NCI-H1105 (cell line): ENCODE results near the gene KIFC3.
"Not testable (repeated sequence)": the region's sequence is repeated elsewhere in the genome, so short reads cannot be mapped to it uniquely, and the experiment has no call there.

Experiments
- DNase-seq: peaks from one replicate; lab custom pipeline; 2025; lab: John Stamatoyannopoulos, UW

KIFC3 gene

GRCh38 chr16:57824888-57825287 is 22.6 kb upstream of the KIFC3 start:
- no peak for DNase-seq

DNA sequence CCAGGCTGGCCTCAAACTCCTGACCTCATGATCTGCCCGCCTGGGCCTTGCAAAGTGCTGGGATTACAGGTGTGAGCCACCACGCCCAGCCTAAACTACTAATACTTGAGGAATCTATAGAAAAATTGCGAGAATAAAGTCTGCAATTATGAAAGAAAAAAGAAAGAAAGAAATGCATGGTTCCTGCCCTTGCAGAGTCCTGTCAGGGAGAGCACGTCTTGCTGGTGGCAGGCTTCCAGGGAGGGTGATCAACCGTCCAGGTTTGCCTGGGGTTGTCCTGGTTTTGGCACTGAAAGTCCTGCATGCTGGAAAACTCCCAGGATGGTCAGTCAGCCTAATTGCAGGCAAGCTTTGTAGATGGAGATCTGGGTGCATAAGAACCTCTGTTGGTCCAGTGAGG is 21.5 kb upstream of the KIFC3 start:
- no peak for DNase-seq

- DNase-seq, result no peak
Observed at GRCh38 chr16:57822856-57823255, 20.6 kb upstream of the KIFC3 start.

DNA sequence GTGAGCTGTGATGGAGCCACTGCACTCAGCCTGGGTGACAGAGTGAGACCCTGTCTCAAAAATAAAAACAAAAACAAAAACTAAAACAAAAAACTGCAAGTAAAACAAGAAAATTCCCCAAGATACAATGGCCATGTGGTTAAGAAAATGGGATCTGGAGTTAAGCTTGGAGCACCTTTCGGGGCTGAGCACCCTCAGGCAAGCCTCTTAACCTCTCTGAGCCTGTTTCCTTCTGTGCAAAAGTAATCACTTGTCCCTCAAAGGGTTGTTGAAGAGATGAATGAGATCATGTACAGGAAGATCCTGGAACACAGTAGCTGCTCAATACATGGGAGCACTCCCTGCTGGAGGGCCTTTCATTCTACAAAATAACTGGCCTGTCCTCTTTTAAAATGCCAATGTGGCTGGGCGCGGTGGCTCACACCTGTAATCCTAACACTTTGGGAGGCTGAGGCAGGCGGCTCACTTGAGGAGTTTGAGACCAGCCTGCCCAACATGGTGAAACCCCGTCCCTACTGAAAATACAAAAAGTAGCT is 19.8 kb upstream of the KIFC3 start:
- DNase-seq, result no peak

- no peak for DNase-seq
Observed at GRCh38 chr16:57821149-57821971, 19.1 kb upstream of the KIFC3 start.

DNA sequence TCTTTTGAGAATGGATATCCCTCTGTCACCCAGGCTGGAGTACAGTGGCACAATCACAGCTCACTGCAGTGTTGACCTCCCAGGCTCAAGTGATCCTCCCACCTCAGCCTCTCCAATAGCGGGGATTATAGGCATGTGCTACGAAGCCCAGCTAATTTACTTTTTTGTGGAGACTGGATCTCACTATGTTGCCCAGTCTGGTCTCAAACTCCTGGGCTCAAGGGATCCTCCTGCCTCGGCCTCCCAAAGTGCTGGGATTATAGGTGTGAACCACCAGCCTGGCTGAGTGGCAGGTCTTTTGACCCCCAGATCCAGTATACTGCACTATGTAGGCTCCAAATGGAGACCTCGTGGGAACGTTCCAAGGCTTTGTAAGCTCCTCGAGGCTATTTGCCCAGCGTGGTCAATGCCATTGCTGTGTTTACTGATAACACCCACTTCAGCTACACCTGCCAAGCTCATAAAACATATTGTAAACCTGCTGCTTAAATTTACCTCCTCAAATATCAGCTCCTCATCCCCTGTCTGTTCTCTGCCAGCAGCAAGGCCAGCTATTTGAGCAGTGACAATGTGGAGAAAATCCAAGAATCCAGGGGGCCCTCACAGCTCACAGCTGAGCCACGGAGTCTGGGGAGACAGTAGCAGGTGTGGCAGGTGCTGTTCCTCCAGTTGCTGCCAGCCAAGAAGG is 16.2 kb upstream of the KIFC3 start:
- peak; percentile 67 for DNase-seq

- no peak for DNase-seq
Observed at GRCh38 chr16:57817680-57818079, 15.4 kb upstream of the KIFC3 start.

DNA sequence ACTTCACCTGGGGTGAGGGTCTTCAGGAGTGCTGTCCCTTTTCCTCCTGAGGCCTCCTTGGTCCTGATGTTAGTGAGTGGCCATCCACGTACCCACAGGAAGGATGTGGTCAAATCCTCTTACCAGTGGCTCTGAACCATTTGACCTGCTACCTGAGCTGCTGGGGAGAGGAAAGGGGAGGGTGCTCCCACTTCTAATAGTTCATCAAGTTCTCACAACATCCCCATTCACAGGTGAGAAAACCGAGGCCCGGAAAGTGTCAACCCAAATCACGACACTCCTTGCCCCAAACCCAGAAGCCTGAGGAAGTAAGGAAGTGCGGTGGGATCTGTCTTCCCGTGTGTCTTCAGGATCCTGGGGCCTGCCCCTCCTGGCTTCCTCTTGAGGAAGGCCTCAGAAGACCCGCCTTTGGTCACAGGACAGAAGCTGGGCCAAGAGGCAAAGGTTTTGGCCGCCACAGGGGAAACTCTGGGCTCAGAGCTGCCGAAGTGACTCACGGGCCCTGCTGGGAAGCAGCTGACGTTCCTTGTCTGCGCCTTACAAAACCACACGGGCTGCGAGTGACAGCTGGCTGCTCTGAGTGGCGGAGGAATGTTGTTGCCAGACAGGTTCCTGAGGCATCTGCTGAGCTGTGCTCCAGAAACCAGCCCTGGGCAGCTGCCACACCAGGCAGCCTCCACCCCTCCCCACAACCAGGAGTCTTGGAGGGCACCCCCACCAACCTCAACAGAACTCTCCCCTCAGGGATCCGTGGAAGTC is 13.9 kb upstream of the KIFC3 start:
- no peak for DNase-seq

- DNase-seq, result no peak
Observed at GRCh38 chr16:57814896-57815295, 12.6 kb upstream of the KIFC3 start.

GRCh38 chr16:57813466-57813865 is 11.2 kb upstream of the KIFC3 start:
- DNase-seq, result no peak

- DNase-seq, result not testable (repeated sequence)
Observed at GRCh38 chr16:57811340-57811739, 9.0 kb upstream of the KIFC3 start.

- DNase-seq, result no peak
Observed at GRCh38 chr16:57810197-57811031, 8.1 kb upstream of the KIFC3 start.

DNA sequence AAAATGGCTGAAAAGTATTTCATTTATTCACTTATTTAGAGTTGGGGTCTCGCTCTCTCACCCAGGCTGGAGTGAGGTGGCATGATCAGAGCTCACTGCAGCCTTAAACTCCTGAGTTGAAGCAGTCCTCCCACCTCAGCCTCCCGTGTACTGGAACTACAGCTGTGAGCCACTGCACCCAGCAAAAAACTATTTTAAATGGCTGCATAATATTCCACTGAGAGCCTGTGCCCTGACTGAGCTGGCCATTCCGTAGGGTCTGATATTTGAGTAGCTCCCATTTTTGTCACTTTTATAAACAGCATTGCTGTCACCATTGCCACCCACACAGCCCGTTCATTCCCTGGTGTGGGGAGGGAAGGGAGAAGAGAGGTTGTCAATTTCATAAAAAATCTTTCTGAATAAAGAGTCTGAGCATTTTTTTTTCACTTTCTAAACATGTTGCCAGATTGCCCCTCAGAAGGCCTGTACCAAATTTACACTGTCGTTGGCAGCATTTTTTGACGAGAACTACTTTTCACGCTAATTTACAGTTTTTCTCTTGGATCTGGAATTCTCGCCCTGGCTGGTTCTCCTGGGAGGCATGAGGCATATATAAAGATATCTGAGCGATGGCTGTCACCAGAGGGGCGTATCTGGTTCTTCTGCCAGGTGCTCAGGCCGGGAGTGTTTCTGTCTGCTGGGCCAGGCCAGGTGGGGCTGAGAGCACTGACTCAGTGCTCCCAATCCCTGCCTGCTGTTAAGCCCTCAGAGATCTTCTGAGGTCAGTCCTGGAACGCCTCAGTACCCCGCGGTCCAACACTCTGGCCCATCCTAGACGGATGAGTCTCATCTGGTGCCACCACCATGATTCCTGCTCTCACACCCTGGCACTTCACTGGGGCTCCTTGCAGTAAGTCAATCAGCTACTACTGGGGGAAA is 7.2 kb upstream of the KIFC3 start:
- no peak for DNase-seq

DNA sequence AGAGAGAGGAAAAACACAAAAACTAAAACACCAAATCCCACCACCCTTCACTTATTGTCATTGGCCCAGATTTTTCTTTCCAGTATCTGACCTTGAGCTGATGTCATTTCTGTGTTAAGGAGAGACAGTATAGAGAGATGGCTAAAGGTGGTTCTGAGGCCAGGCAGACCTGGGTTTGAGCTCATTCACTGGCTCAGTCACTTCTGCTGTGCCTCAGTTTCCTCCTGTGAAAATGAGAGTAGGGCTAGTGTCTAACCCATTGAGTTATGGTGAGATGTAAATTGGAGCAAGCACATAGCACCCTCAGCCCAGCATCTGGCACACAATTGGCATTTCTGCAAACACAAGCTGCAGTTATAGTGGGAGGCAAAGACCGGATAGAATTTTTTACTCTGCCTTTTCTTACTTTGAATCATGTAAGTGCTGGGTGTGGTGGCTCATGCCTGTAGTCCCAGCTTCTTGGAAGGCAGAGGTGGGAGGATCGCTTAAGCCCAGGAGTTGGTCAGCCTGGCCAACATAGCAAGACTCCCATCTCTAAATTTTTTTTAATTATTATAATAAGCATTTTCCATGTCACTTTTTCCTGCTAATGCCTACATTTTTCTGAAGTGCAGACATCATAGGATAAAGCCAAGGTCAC is 6.4 kb upstream of the KIFC3 start:
- no peak for DNase-seq

DNA sequence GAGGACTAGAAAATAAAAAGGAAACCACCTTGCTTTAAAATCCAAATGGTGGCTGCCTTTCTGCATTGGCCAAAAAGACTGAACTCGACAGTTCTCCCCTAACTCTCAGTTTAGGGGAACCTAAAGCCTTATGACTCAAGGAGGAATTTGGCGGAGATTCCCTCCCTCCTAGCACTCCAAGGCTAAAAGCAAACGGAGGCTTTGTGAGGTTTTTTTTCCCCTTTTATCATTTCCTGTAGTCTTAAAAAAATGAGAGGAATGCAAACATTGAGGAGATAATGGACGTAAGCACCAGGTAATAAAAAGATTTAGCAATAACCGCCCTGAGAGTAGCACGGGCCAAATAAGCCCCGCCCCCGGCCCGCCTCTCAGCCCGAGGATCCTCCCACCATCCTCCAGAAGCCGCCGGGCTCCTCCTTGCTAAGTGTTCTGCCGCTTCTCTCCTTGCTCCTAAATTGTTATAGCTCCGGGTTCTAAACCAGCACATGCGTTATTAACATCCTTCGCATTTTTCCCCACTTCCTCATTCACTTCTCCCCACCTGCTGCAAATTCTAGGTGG is 5.8 kb upstream of the KIFC3 start:
- DNase-seq, result no peak

DNA sequence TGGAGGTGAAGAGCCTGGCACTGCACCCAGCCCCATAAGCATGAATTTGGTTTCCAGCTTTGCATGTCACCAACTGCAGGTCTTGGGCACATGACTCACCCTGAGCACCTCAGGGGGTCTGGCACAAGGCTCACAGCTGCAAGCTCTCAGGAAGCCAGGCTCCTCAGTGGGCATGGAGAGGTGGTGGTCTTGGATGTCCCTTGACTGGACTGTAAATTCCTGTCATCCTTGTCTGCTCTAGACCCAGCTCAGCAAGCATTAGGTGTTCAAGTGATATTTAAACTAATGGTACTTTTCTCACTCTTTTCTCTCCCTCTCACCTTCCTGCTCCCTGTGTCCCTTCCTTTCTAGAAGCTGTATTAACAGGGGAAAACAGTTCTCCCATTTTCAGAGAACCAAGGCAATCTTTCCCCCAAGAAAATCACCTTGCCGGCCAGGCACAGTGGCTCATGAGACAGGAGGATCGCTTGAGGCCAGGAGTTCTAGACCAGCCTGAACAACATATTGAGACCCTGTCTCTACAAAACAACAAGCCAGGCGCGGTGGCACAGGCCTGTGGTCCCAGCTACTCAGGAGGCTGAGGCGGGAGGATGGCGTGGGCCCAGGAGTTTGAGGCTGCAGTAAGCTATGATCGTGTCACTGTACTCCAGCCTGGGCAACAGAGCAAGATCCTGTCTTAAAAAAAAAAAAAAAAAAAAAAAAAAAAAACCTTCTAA is 5.1 kb upstream of the KIFC3 start:
- no peak for DNase-seq

- no peak for DNase-seq
Observed at GRCh38 chr16:57805176-57805575, 2.9 kb upstream of the KIFC3 start.

- DNase-seq, result no peak
Observed at GRCh38 chr16:57804111-57804837, 2.0 kb upstream of the KIFC3 start.
